ENCODE data around the gene KCNA3.

GRCh38 chr1:110634455-110635311 lies 40.1 kb downstream of the KCNA3 start:
- no peak for TF ChIP-seq CTCF (IDR thresholded peaks at IDR 0.05; ENCODE audit: poor library complexity)
- TF ChIP-seq EZH2 (IDR thresholded peaks at IDR 0.05; ENCODE audit: borderline replicate concordance) = no peak
- TF ChIP-seq EZH2phosphoT487 (IDR thresholded peaks at IDR 0.05; ENCODE audit: low read depth, severe bottlenecking, unreplicated experiment) = no peak

Data from hepatocyte (in vitro differentiated cells).